WTC11 (cell line): ENCODE data around the gene ENO1. TPM values are rescaled to one million over a fixed set of nuclear protein-coding genes. Genes with fewer than 3 reads are reported as not detected.

Experiments
- ATAC-seq: fragments of 200-7000 bp; cut with Tn5 transposase; 2 replicates; pipeline ENCODE4 v1.10.0; 2021; ENCODE audit warnings: mild to moderate bottlenecking, moderate library complexity
- CTCF ChIA-PET: fragments of 300-600 bp; sonication (Branson Sonifier 250); formaldehyde crosslinking; loops from one replicate; lab custom pipeline; 2021; ENCODE audit warnings: antibody characterized with exemption; lab: Charles Lee
- POLR2A ChIA-PET: fragments of 350-600 bp; sonication (Branson Sonifier 250); formaldehyde crosslinking; loops from one replicate; lab custom pipeline; 2021; ENCODE audit warnings: antibody characterized with exemption; lab: Charles Lee
- DNase-seq: peaks from one replicate; pipeline ENCODE4 v3.0.0; 2021; ENCODE audit warnings: low spot score
- H3K27ac Mint-ChIP-seq: 2 replicates; pipeline ENCODE4 v1.8.0; 2021; ENCODE audit warnings: mixed read lengths
- H3K27me3 Mint-ChIP-seq: 2 replicates; pipeline ENCODE4 v1.8.0; 2021; ENCODE audit warnings: low read depth, mild to moderate bottlenecking, moderate library complexity, mixed read lengths
- H3K36me3 Mint-ChIP-seq: 2 replicates; pipeline ENCODE4 v1.8.0; 2021; ENCODE audit warnings: mixed read lengths
- H3K4me1 Mint-ChIP-seq: 2 replicates; pipeline ENCODE4 v1.8.0; 2022; ENCODE audit warnings: mixed read lengths
- H3K4me3 Mint-ChIP-seq: 2 replicates; pipeline ENCODE4 v1.8.0; 2021; ENCODE audit warnings: mild to moderate bottlenecking, moderate library complexity, mixed read lengths
- H3K9me3 Mint-ChIP-seq: 2 replicates; pipeline ENCODE4 v1.8.0; 2021; ENCODE audit warnings: mixed read lengths
- ATF3 ChIP-seq: sonication (generic); formaldehyde crosslinking; conservative IDR thresholded peaks from 2 replicates; pipeline ENCODE4 v1.8.1; 2022; ENCODE audit warnings: mild to moderate bottlenecking, missing genetic modification reagents
- E2F4 ChIP-seq: sonication (generic); formaldehyde crosslinking; IDR thresholded peaks from 2 replicates; pipeline ENCODE4 v1.8.1; 2022; ENCODE audit warnings: low read depth, mild to moderate bottlenecking, moderate library complexity, missing genetic modification reagents, borderline replicate concordance
- IRF1 ChIP-seq: sonication (generic); formaldehyde crosslinking; IDR thresholded peaks from 2 replicates; pipeline ENCODE4 v1.8.0; 2023; ENCODE audit warnings: missing genetic modification reagents
- JUN ChIP-seq: sonication (generic); formaldehyde crosslinking; IDR thresholded peaks from 2 replicates; pipeline ENCODE4 v1.8.0; 2023; ENCODE audit warnings: mild to moderate bottlenecking, missing genetic modification reagents
- MYBL2 ChIP-seq: sonication (generic); formaldehyde crosslinking; IDR thresholded peaks from 2 replicates; pipeline ENCODE4 v1.8.1; 2023; ENCODE audit warnings: mild to moderate bottlenecking, moderate library complexity, missing genetic modification reagents
- NFATC4 ChIP-seq: fragments of 250-450 bp; sonication (Bioruptor Pico); IDR thresholded peaks from 2 replicates; pipeline ENCODE4 v1.9.0; 2021; ENCODE audit warnings: mild to moderate bottlenecking
- OVOL2 ChIP-seq: fragments of 250-450 bp; sonication (Bioruptor Pico); IDR thresholded peaks from 2 replicates; pipeline ENCODE4 v1.9.0; 2021; ENCODE audit warnings: mild to moderate bottlenecking, borderline replicate concordance
- PRDM15 ChIP-seq: sonication (generic); formaldehyde crosslinking; IDR thresholded peaks from 2 replicates; pipeline ENCODE4 v1.8.0; 2022; ENCODE audit warnings: missing genetic modification reagents
- RELA ChIP-seq: sonication (generic); formaldehyde crosslinking; IDR thresholded peaks from 2 replicates; pipeline ENCODE4 v1.8.1; 2022; ENCODE audit warnings: missing genetic modification reagents, mild to moderate bottlenecking, borderline replicate concordance
- SMAD4 ChIP-seq: sonication (generic); formaldehyde crosslinking; IDR thresholded peaks from 2 replicates; pipeline ENCODE4 v1.8.0; 2022; ENCODE audit warnings: mild to moderate bottlenecking, missing genetic modification reagents
- USF2 ChIP-seq: sonication (generic); formaldehyde crosslinking; IDR thresholded peaks from 2 replicates; pipeline ENCODE4 v1.8.1; 2023; ENCODE audit warnings: mild to moderate bottlenecking, missing genetic modification reagents, moderate library complexity
- ZNF121 ChIP-seq: sonication (generic); formaldehyde crosslinking; IDR thresholded peaks from 2 replicates; pipeline ENCODE4 v1.8.0; 2023; ENCODE audit warnings: missing genetic modification reagents
- ZNF317 ChIP-seq: sonication (generic); formaldehyde crosslinking; IDR thresholded peaks from 2 replicates; pipeline ENCODE4 v1.8.1; 2023; ENCODE audit warnings: low read depth, mild to moderate bottlenecking, moderate library complexity, missing genetic modification reagents, borderline replicate concordance
- total RNA-seq: library from RNA; stranded (reverse); gene quantifications from 3 replicates; pipeline ENCODE4 v1.2.3, GENCODE V29; 2021
- TF ChIP-seq, protein P1 (sequence below): sonication (generic); formaldehyde crosslinking; IDR thresholded peaks from 2 replicates; pipeline ENCODE4 v1.8.1; 2022; ENCODE audit warnings: mild to moderate bottlenecking, missing genetic modification reagents, moderate library complexity, borderline replicate concordance
- TF ChIP-seq, protein P2 (sequence below): sonication (generic); formaldehyde crosslinking; IDR thresholded peaks from 2 replicates; pipeline ENCODE4 v1.8.0; 2023; ENCODE audit warnings: missing genetic modification reagents, mild to moderate bottlenecking, borderline replicate concordance
- TF ChIP-seq, protein P3 (sequence below): fragments of 250-450 bp; sonication (Bioruptor Pico); IDR thresholded peaks from 2 replicates; pipeline ENCODE4 v1.9.0; 2021; ENCODE audit warnings: mild to moderate bottlenecking
- TF ChIP-seq, protein P4 (sequence below): fragments of 250-450 bp; sonication (Bioruptor Pico); IDR thresholded peaks from 2 replicates; pipeline ENCODE4 v1.8.0; 2021; ENCODE audit warnings: mild to moderate bottlenecking

The ENO1 gene
- total RNA-seq, 1 experiment from 2014 or later: 1,978 TPM

- Mint-ChIP-seq H3K4me3 (no peak overlapping the region), H3K27me3 (no peaks in the 10 kb centered on the region; the same call in 1 of the 2 replicates), H3K9me3 (peaks cover 6% of the 10 kb centered on the region; the same call in 1 of the 2 replicates)
- ATAC-seq: no peak; the same call in none of the 2 replicates
- CTCF ChIA-PET: interaction anchor here (0.5 to 1.3 kb wide), 7 partner anchors 12 to 864 kb away, joined by 3 read pairs; no protein-coding TSS in a partner anchor
- TF ChIP-seq RELA: no peak
- TF ChIP-seq SMAD4 (CRISPR knock-in tag): no peak
- TF ChIP-seq USF2 (CRISPR knock-in tag): peak; percentile 62
- TF ChIP-seq, all 79 proteins: peak for 1
- Mint-ChIP-seq H3K4me1 (peaks cover 10% of the 10 kb centered on the region; the same call in 1 of the 2 replicates), H3K36me3 (peaks cover 2% of the 10 kb centered on the region; the same call in 1 of the 2 replicates), H3K27ac (no peak overlapping the region)
- POLR2A ChIA-PET: no interaction called here
- no peak for DNase-seq
Measured at GRCh38 chr1:8845104-8846097, 33.1 kb downstream of the ENO1 start.

DNA sequence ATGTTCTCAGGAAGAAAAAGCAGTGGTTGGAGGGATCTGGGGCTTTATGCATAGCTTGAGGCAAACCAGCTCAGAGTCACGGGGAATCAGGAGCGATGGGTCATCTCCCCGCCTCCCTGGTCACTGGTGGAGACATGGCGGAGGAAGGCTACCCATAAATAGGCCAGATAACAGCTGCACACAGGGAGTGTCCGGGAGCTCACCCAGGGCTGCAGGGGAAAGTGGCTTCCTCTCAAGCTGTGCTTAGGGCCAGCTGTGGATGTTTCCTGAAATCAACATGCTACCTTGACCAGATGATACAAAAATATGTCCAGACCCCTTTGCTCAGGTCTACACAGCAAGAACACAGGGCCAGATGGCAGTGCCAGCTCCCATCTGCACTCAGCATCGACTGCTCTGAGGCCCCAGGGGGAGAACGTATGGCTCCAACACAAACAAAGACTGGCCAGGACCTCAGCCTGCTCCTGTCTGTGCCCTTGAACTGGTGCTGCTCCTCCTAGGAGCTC, 33.9 kb downstream of the ENO1 start:
- POLR2A ChIA-PET: no interaction called here
- Mint-ChIP-seq H3K9me3 (peaks cover 9% of the 10 kb centered on the region; the same call in 1 of the 2 replicates), H3K4me3 (no peak overlapping the region), H3K27ac (no peak overlapping the region), H3K36me3 (peaks cover 2% of the 10 kb centered on the region; the same call in 1 of the 2 replicates), H3K4me1 (peaks cover 10% of the 10 kb centered on the region; the same call in 1 of the 2 replicates), H3K27me3 (no peaks in the 10 kb centered on the region; the same call in 1 of the 2 replicates)
- ATAC-seq: no peak
- CTCF ChIA-PET: interaction anchor here (0.5 to 1.3 kb wide), 7 partner anchors 12 to 863 kb away, joined by 3 read pairs; no protein-coding TSS in a partner anchor
- no peak for DNase-seq
- TF ChIP-seq MYBL2 (no peak), E2F4 (CRISPR knock-in tag) (no peak), OVOL2 (CRISPR knock-in tag) (no peak), ZNF121 (CRISPR knock-in tag) (no peak), PRDM15 (no peak), ATF3 (CRISPR knock-in tag) (no peak), NFATC4 (CRISPR knock-in tag) (no peak), ZNF317 (CRISPR knock-in tag) (no peak), JUN (CRISPR knock-in tag) (no peak), IRF1 (CRISPR knock-in tag) (no peak)
- TF ChIP-seq, protein P1, sequence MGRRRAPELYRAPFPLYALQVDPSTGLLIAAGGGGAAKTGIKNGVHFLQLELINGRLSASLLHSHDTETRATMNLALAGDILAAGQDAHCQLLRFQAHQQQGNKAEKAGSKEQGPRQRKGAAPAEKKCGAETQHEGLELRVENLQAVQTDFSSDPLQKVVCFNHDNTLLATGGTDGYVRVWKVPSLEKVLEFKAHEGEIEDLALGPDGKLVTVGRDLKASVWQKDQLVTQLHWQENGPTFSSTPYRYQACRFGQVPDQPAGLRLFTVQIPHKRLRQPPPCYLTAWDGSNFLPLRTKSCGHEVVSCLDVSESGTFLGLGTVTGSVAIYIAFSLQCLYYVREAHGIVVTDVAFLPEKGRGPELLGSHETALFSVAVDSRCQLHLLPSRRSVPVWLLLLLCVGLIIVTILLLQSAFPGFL (CRISPR knock-in tag): no peak
- TF ChIP-seq, protein P2, sequence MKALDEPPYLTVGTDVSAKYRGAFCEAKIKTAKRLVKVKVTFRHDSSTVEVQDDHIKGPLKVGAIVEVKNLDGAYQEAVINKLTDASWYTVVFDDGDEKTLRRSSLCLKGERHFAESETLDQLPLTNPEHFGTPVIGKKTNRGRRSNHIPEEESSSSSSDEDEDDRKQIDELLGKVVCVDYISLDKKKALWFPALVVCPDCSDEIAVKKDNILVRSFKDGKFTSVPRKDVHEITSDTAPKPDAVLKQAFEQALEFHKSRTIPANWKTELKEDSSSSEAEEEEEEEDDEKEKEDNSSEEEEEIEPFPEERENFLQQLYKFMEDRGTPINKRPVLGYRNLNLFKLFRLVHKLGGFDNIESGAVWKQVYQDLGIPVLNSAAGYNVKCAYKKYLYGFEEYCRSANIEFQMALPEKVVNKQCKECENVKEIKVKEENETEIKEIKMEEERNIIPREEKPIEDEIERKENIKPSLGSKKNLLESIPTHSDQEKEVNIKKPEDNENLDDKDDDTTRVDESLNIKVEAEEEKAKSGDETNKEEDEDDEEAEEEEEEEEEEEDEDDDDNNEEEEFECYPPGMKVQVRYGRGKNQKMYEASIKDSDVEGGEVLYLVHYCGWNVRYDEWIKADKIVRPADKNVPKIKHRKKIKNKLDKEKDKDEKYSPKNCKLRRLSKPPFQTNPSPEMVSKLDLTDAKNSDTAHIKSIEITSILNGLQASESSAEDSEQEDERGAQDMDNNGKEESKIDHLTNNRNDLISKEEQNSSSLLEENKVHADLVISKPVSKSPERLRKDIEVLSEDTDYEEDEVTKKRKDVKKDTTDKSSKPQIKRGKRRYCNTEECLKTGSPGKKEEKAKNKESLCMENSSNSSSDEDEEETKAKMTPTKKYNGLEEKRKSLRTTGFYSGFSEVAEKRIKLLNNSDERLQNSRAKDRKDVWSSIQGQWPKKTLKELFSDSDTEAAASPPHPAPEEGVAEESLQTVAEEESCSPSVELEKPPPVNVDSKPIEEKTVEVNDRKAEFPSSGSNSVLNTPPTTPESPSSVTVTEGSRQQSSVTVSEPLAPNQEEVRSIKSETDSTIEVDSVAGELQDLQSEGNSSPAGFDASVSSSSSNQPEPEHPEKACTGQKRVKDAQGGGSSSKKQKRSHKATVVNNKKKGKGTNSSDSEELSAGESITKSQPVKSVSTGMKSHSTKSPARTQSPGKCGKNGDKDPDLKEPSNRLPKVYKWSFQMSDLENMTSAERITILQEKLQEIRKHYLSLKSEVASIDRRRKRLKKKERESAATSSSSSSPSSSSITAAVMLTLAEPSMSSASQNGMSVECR: no peak
- TF ChIP-seq, protein P3, sequence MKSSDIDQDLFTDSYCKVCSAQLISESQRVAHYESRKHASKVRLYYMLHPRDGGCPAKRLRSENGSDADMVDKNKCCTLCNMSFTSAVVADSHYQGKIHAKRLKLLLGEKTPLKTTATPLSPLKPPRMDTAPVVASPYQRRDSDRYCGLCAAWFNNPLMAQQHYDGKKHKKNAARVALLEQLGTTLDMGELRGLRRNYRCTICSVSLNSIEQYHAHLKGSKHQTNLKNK (CRISPR knock-in tag): no peak
- TF ChIP-seq, protein P4, sequence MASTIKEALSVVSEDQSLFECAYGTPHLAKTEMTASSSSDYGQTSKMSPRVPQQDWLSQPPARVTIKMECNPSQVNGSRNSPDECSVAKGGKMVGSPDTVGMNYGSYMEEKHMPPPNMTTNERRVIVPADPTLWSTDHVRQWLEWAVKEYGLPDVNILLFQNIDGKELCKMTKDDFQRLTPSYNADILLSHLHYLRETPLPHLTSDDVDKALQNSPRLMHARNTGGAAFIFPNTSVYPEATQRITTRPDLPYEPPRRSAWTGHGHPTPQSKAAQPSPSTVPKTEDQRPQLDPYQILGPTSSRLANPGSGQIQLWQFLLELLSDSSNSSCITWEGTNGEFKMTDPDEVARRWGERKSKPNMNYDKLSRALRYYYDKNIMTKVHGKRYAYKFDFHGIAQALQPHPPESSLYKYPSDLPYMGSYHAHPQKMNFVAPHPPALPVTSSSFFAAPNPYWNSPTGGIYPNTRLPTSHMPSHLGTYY (CRISPR knock-in tag): no peak
